Fibroblast of the conjunctiva (primary cell): ENCODE data around the gene TPD52L2.
A peak's percentile ranks its signal among the peaks of the same experiment; 100 is the strongest.
"Not testable (repeated sequence)": the region's sequence is repeated elsewhere in the genome, so short reads cannot be mapped to it uniquely, and the experiment has no call there.

Experiments
- DNase-seq: peaks from one replicate; pipeline ENCODE4 v3.0.0-alpha.2; 2010; ENCODE audit warnings: low read depth

TPD52L2 gene

GRCh38 chr20:63855363-63856097 lies 9.5 kb upstream of the TPD52L2 start:
- no peak for DNase-seq

- no peak for DNase-seq
Measured at GRCh38 chr20:63856098-63856511, 9.0 kb upstream of the TPD52L2 start.

- no peak for DNase-seq
Measured at GRCh38 chr20:63857764-63858392, 7.2 kb upstream of the TPD52L2 start.

GRCh38 chr20:63858393-63859165 lies 6.5 kb upstream of the TPD52L2 start:
- DNase-seq: no peak

- no peak for DNase-seq
Measured at GRCh38 chr20:63859166-63859699, 5.8 kb upstream of the TPD52L2 start.

- DNase-seq: no peak
Measured at GRCh38 chr20:63860325-63861051, 4.6 kb upstream of the TPD52L2 start.

GRCh38 chr20:63861365-63861934 lies 3.6 kb upstream of the TPD52L2 start, which contains the start of gene ABHD16B:
Gene ABHD16B (plus strand): TSS chr20:63861498. CDS start chr20:63861541, 43 bp downstream.
- no peak for DNase-seq

- no peak for DNase-seq
Measured at GRCh38 chr20:63861981-63862901, 2.8 kb upstream of the TPD52L2 start.

GRCh38 chr20:63863021-63863797 lies 1.9 kb upstream of the TPD52L2 start:
- DNase-seq: no peak

- DNase-seq: peak; percentile 53
Measured at GRCh38 chr20:63863798-63864544, 1.1 kb upstream of the TPD52L2 start.

GRCh38 chr20:63864545-63864977 lies 509 bp upstream of the TPD52L2 start:
- no peak for DNase-seq

GRCh38 chr20:63867042-63867441 lies 2.0 kb downstream of the TPD52L2 start:
- not testable (repeated sequence) for DNase-seq

- DNase-seq: no peak
Measured at GRCh38 chr20:63868264-63868663, 3.2 kb downstream of the TPD52L2 start.

- no peak for DNase-seq
Measured at GRCh38 chr20:63873477-63873971, 8.5 kb downstream of the TPD52L2 start.

- DNase-seq: not testable (repeated sequence)
Measured at GRCh38 chr20:63874241-63874640, 9.2 kb downstream of the TPD52L2 start.

GRCh38 chr20:63876489-63877036 lies 11.5 kb downstream of the TPD52L2 start:
- no peak for DNase-seq

- DNase-seq: no peak
Measured at GRCh38 chr20:63877755-63878470, 12.8 kb downstream of the TPD52L2 start.
